Ishikawa (cell line): Measurements from ENCODE around the gene SF3A1.

ENCODE experiments used
- CEBPB ChIP-seq: IDR thresholded peaks from 2 replicates; pipeline ENCODE4 v1.6.1; 2012
- CREB1 ChIP-seq: IDR thresholded peaks from 2 replicates; pipeline ENCODE4 v1.6.1; 2012; ENCODE audit warnings: low read depth
- EGR1 ChIP-seq: IDR thresholded peaks from 2 replicates; pipeline ENCODE4 v1.6.1; 2012
- EP300 ChIP-seq: IDR thresholded peaks from 2 replicates; pipeline ENCODE4 v1.6.1; 2012; ENCODE audit warnings: borderline replicate concordance
- FOXM1 ChIP-seq: IDR thresholded peaks from 2 replicates; pipeline ENCODE4 v1.6.1; 2012; ENCODE audit warnings: low read depth, borderline replicate concordance
- NFIC ChIP-seq: IDR thresholded peaks from 2 replicates; pipeline ENCODE4 v1.6.1; 2012
- RAD21 ChIP-seq: IDR thresholded peaks from 2 replicates; pipeline ENCODE4 v1.6.1; 2012; ENCODE audit warnings: low read depth
- TAF1 ChIP-seq: IDR thresholded peaks from 2 replicates; pipeline ENCODE4 v1.6.1; 2012; ENCODE audit warnings: low read depth, mild to moderate bottlenecking
- TCF12 ChIP-seq: IDR thresholded peaks from 2 replicates; pipeline ENCODE4 v1.6.1; 2012; ENCODE audit warnings: low read depth
- TEAD4 ChIP-seq: IDR thresholded peaks from 2 replicates; pipeline ENCODE4 v1.6.1; 2012
- YY1 ChIP-seq: IDR thresholded peaks from 2 replicates; pipeline ENCODE4 v1.6.1; 2012; ENCODE audit warnings: low read depth
- TF ChIP-seq, protein P1 (sequence below): IDR thresholded peaks from 2 replicates; pipeline ENCODE4 v1.6.1; 2012
- TF ChIP-seq, protein P2 (sequence below): IDR thresholded peaks from 2 replicates; pipeline ENCODE4 v1.6.1; 2012; ENCODE audit warnings: low read depth, mild to moderate bottlenecking
- TF ChIP-seq, protein P3 (sequence below): IDR thresholded peaks from 2 replicates; pipeline ENCODE4 v1.6.1; 2012

Gene SF3A1

GRCh38 chr22:30332994-30333706, 23.5 kb downstream of the SF3A1 start:
- no peak for TF ChIP-seq CEBPB
- no peak for TF ChIP-seq TCF12
- no peak for TF ChIP-seq TEAD4
- TF ChIP-seq CREB1: no peak
- TF ChIP-seq RAD21: no peak
- TF ChIP-seq, protein P1, sequence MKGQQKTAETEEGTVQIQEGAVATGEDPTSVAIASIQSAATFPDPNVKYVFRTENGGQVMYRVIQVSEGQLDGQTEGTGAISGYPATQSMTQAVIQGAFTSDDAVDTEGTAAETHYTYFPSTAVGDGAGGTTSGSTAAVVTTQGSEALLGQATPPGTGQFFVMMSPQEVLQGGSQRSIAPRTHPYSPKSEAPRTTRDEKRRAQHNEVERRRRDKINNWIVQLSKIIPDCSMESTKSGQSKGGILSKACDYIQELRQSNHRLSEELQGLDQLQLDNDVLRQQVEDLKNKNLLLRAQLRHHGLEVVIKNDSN: no peak
- no peak for TF ChIP-seq NFIC

DNA sequence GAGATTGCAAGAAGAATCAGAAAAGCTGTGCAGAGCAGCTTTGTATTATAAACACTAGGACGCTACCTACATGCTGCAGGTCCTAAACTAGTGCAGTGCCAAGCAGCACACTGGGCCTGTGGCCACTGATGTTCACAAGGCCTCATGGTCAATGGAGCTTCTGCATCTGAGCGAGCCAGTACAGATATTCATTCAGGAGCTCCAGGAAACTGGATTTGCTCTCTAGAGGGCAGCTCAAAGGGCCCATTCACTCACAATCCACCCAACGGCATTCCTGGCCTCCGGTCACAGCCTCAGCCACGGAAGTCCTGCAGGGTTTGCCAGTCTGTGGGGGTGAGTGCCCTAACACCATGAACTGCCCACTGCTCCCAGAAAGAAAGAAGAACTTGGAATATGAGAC, 24.1 kb downstream of the SF3A1 start:
- TF ChIP-seq, protein P1: no peak
- TF ChIP-seq, protein P2, sequence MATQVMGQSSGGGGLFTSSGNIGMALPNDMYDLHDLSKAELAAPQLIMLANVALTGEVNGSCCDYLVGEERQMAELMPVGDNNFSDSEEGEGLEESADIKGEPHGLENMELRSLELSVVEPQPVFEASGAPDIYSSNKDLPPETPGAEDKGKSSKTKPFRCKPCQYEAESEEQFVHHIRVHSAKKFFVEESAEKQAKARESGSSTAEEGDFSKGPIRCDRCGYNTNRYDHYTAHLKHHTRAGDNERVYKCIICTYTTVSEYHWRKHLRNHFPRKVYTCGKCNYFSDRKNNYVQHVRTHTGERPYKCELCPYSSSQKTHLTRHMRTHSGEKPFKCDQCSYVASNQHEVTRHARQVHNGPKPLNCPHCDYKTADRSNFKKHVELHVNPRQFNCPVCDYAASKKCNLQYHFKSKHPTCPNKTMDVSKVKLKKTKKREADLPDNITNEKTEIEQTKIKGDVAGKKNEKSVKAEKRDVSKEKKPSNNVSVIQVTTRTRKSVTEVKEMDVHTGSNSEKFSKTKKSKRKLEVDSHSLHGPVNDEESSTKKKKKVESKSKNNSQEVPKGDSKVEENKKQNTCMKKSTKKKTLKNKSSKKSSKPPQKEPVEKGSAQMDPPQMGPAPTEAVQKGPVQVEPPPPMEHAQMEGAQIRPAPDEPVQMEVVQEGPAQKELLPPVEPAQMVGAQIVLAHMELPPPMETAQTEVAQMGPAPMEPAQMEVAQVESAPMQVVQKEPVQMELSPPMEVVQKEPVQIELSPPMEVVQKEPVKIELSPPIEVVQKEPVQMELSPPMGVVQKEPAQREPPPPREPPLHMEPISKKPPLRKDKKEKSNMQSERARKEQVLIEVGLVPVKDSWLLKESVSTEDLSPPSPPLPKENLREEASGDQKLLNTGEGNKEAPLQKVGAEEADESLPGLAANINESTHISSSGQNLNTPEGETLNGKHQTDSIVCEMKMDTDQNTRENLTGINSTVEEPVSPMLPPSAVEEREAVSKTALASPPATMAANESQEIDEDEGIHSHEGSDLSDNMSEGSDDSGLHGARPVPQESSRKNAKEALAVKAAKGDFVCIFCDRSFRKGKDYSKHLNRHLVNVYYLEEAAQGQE: no peak
- TF ChIP-seq RAD21 (no peak), CREB1 (no peak), NFIC (no peak), YY1 (no peak), TEAD4 (no peak), TCF12 (no peak)
- TF ChIP-seq, protein P3, sequence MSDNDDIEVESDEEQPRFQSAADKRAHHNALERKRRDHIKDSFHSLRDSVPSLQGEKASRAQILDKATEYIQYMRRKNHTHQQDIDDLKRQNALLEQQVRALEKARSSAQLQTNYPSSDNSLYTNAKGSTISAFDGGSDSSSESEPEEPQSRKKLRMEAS: no peak

- TF ChIP-seq EGR1: no peak
- no peak for TF ChIP-seq TCF12
- no peak for TF ChIP-seq NFIC
- no peak for TF ChIP-seq EP300
- no peak for TF ChIP-seq CREB1
- no peak for TF ChIP-seq CEBPB
- TF ChIP-seq TEAD4: no peak
- TF ChIP-seq, protein P3: no peak
- no peak for TF ChIP-seq FOXM1
- TF ChIP-seq TAF1: no peak
- TF ChIP-seq YY1: no peak
Observed at GRCh38 chr22:30328466-30329049, 28.1 kb downstream of the SF3A1 start.

- TF ChIP-seq NFIC (no peak), RAD21 (peak; percentile 56)
Observed at GRCh38 chr22:30327864-30328345, 28.8 kb downstream of the SF3A1 start.

DNA sequence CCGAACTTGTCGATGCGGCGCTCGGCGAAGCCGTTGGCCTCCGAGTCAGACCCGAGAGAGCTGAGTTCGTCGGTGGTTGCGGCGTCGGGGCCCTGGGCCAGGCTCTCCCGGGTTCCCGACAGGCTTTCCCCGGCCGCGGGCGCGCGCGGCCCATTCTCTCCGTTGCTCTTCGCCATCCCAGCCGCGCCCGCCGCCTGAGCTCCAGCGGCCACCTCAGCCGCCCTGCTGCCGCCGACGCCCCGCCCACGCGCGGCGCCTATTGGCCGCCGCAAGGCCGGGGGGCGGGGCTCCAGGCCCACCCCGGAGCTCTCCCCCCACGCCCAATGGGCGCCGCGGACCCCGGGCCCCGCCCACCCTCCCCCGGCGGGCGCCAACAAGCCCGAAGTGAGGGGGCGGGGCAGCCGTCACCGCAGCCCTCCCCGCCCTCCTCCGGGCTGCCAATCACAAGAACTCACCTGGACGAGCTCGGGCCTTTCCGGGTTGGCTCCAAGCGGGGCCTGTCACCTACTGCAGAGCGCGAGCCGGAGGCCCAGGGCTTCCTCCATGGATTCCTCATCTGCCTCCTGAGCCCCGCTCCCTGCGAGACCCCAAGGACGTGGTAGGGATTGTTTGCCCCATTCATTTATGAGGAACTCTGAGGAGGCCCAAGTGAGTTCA, 29.9 kb downstream of the SF3A1 start, which contains the start of gene TBC1D10A:
TBC1D10A (minus strand) TSS at position 236 of the 657 bp plus-strand sequence; CDS start at position 176, 60 bp downstream.
- TF ChIP-seq NFIC (no peak), YY1 (0 out of 2 replicates have a peak, but pooled peaks have one; percentile 34), TAF1 (peak; percentile 54)

DNA sequence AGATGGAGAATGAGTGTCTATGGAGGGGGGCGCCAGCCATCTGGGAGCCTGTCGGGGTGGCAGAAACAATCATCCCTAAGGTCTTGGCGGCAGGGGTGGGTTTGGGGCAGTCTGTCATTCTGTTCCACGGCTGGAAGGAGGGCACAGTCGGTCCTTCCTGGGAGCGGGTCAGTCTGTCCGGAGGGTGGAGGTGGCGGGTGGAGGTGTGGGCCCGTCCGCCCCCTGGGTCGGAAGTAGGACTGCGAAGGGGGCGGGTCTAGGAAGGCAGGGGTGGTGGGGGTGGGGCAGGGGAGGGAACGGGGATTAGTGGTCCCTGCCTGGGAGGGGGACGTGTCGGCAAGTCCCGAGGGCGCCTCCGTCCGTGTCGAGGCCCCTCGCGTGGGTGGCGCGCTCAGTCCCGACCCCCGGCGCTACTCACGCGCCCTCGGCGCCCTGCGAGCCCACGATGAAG, 30.4 kb downstream of the SF3A1 start:
- TF ChIP-seq, protein P3: 0 out of 2 replicates have a peak, but pooled peaks have one; percentile 15
- no peak for TF ChIP-seq YY1

DNA sequence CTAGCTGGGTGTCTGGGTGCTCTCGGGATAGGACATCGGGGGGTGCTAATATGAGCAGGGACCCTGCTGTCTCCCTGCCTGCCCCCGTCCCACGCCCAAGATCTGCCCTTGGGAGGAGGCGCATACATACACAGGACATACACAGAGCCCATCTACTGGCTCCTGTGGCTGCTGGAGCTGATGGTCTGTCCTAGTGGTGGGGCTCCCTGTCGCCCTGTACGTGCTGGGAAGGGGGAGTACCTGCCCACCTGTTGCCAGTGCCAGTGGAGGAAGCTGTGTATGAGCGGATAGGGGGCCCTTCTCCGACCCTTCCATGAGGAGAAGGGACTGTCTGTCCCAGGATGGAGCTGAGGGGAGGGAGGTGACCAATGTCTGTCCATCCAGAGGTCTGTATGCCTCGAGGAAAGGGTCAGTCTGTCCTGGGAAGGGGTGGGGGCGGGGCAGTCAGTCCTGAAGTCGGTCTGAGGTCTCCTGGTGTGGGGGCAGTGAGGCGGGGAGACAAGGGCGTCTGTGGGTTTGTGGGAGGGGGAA, 30.9 kb downstream of the SF3A1 start:
- no peak for TF ChIP-seq EP300
- TF ChIP-seq YY1: no peak
- no peak for TF ChIP-seq RAD21
- TF ChIP-seq FOXM1: no peak
- no peak for TF ChIP-seq CREB1
